EH (cell line): ENCODE measurements around the gene UBAC1.

Source experiments
- DNase-seq: peaks from one replicate; pipeline ENCODE4 v3.0.0-alpha.2; 2015; ENCODE audit warnings: low read depth

Gene UBAC1

GRCh38 chr9:135939351-135940265, 21.6 kb downstream of the UBAC1 start:
- no peak for DNase-seq

GRCh38 chr9:135937521-135938489, 23.4 kb downstream of the UBAC1 start:
- no peak for DNase-seq

GRCh38 chr9:135933114-135933513, 28.1 kb downstream of the UBAC1 start:
- DNase-seq: no peak

- no peak for DNase-seq
Observed at GRCh38 chr9:135932656-135933055, 28.5 kb downstream of the UBAC1 start.

GRCh38 chr9:135931349-135931820, 29.8 kb downstream of the UBAC1 start:
- no peak for DNase-seq

GRCh38 chr9:135930446-135931345, 30.5 kb downstream of the UBAC1 start:
- no peak for DNase-seq

GRCh38 chr9:135929656-135930445, 31.3 kb downstream of the UBAC1 start:
- no peak for DNase-seq

- DNase-seq: no peak
Observed at GRCh38 chr9:135928731-135929655, 32.2 kb downstream of the UBAC1 start.

GRCh38 chr9:135928074-135928730, 33.0 kb downstream of the UBAC1 start:
- DNase-seq: no peak

GRCh38 chr9:135927195-135928013, 33.8 kb downstream of the UBAC1 start:
- no peak for DNase-seq

- DNase-seq: peak; percentile 94
Observed at GRCh38 chr9:135926402-135927194, 34.6 kb downstream of the UBAC1 start.

- no peak for DNase-seq
Observed at GRCh38 chr9:135925496-135926133, 35.6 kb downstream of the UBAC1 start.

GRCh38 chr9:135924628-135925338, 36.4 kb downstream of the UBAC1 start:
- no peak for DNase-seq

- no peak for DNase-seq
Observed at GRCh38 chr9:135923508-135923907, 37.7 kb downstream of the UBAC1 start.

- DNase-seq: no peak
Observed at GRCh38 chr9:135921749-135922310, 39.3 kb downstream of the UBAC1 start.
